ENCODE data around the gene CNTNAP2.

Gene CNTNAP2

DNA sequence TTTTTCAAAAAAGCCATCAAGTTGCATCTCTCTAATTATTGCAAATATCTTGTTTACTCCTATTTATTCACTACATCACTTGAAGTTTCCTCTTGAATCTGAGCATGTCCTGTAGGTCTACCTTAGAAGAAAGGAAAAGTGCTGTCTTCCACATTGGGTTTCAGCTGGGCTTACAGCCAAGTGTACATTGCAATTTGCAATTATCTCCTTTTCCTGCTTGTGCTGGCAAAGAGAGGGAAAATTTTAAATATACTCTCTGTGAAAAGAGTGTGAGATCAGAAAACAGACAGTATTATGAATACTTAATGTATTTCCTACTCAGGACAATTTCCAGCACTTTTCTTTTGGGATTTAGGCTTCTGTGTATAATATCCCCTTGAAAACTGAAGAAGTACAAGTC, 839.7 kb downstream of the CNTNAP2 start:
- TF ChIP-seq, protein P1, sequence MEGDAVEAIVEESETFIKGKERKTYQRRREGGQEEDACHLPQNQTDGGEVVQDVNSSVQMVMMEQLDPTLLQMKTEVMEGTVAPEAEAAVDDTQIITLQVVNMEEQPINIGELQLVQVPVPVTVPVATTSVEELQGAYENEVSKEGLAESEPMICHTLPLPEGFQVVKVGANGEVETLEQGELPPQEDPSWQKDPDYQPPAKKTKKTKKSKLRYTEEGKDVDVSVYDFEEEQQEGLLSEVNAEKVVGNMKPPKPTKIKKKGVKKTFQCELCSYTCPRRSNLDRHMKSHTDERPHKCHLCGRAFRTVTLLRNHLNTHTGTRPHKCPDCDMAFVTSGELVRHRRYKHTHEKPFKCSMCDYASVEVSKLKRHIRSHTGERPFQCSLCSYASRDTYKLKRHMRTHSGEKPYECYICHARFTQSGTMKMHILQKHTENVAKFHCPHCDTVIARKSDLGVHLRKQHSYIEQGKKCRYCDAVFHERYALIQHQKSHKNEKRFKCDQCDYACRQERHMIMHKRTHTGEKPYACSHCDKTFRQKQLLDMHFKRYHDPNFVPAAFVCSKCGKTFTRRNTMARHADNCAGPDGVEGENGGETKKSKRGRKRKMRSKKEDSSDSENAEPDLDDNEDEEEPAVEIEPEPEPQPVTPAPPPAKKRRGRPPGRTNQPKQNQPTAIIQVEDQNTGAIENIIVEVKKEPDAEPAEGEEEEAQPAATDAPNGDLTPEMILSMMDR (IDR thresholded peaks at IDR 0.05; ENCODE audit: low read depth, low read length, missing control alignments), result no peak
- DNase-seq (ENCODE audit: extremely low read depth, low read depth), result no peak

DNA sequence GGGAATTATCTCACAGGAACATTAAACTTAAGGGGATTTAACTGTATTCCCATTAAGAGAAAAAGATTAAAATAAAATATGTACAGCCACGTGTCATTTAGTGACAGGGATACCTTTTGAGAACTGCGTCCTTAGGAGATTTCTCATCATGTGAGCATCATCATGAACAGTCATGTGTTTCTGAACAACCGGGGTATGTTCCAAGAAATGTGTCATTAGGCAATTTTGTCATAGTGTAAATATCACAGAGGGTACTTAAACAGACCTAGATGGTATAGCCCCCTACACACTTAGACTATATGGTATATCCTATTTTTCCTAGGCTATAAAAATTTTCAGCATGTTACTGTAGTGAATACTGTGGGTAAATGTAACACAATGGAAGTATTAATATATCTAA, 840.3 kb downstream of the CNTNAP2 start:
- H3K4me3 ChIP-seq (replicated peaks; ENCODE audit: low read depth, low read length), result no peak overlapping the region
- TF ChIP-seq, protein P1 (IDR thresholded peaks at IDR 0.05; ENCODE audit: low read depth, low read length, missing control alignments), result no peak
- DNase-seq (ENCODE audit: extremely low read depth, low read depth), result no peak

More for the DNA sequence above, 839.7 kb downstream of the CNTNAP2 start:
- H3K4me3 ChIP-seq (replicated peaks; ENCODE audit: low read depth, low read length), result no peak overlapping the region

DNA sequence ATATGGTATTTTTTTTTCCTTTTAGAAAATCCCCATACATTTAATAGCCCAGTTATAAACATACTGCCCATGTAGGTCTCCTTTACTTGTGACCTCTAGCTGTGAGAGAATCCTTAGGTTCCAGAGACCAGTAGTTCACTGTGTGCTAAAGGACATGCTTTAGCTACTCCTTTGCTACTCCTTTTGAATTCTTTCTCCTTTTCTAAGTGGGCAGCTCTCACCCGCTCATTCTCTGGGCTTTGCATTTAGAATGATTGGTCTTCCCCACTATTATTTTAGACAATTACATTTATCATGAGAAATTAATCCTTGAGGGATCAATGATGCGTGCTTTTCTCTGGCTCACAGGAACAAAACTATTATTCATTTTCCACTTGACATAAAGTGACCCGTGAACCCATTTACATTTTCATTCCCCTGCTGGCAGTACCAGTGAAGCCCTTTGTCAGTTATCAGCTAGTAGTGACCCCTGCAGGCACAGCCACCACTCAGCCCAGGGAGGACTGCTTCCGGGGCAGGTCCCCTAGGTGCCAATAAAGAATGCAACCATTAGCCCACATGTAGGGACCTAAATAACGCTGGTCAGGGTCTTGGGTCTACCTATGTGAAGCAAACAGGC, 844.3 kb downstream of the CNTNAP2 start:
- H3K4me3 ChIP-seq (replicated peaks; ENCODE audit: low read depth, low read length), result no peak overlapping the region
- TF ChIP-seq, protein P1 (IDR thresholded peaks at IDR 0.05; ENCODE audit: low read depth, low read length, missing control alignments), result no peak
- no peak for DNase-seq (ENCODE audit: extremely low read depth, low read depth)

DNA sequence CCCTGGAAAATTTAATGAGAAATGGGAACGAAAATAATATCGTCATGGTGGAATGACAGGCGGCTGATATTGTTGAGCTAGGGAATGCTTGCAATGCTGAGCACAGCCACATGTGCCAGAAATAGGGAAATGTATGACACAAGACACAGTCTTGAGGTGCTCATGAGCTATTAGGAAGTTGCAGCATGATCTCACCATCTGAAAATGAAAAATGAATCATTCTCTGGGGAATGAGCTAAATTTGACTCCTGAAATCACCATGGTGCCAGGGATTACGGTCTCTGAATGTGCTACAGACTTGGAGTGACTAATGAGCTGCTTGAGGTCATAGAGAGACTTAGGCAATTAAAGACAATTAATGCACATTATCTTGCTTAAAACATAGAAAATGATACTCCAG, 845.0 kb downstream of the CNTNAP2 start:
- DNase-seq (ENCODE audit: extremely low read depth, low read depth), result no peak
- no peak overlapping the region for H3K4me3 ChIP-seq (replicated peaks; ENCODE audit: low read depth, low read length)
- TF ChIP-seq, protein P1 (IDR thresholded peaks at IDR 0.05; ENCODE audit: low read depth, low read length, missing control alignments), result no peak

DNA sequence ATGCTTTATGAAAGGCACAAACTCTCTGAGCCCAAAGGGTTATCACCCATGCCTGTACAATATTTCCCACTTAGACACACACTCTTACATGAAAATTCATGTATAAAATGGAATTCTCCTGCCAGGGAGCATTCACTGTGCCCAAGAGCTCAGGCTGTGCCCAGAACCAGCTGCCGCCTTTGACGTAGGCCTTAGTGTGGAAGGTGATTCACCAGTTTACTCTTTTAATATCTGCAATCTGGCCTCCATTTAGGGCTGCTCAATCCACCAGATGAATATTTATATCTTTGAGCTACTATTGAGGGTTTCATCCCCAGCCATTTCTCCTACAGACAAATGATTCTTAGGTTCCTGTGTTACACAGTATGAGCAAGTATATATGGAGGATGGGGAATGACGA, 849.7 kb downstream of the CNTNAP2 start:
- TF ChIP-seq, protein P1 (IDR thresholded peaks at IDR 0.05; ENCODE audit: low read depth, low read length, missing control alignments), result no peak
- no peak overlapping the region for H3K4me3 ChIP-seq (replicated peaks; ENCODE audit: low read depth, low read length)
- no peak for DNase-seq (ENCODE audit: extremely low read depth, low read depth)

DNA sequence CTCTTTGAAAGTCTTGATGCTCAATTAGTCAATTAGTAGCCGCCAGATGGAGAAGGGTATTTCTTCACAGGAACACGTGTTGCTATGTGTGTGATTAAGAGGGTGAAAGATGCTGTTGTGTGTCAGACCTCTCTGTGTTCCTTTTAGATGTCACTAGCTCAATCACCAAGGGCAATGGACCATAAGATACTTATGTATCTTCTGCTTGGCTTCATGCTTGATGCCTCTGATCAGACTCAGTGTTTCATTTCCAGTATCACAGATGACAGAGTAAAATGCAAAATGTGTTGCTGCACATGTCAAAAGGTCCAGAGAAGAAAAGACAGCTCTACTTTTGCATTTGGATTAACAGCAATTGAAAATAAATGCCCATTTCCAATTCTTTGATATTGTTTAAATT, 865.9 kb downstream of the CNTNAP2 start:
- TF ChIP-seq, protein P1 (IDR thresholded peaks at IDR 0.05; ENCODE audit: low read depth, low read length, missing control alignments), result no peak
- H3K4me3 ChIP-seq (replicated peaks; ENCODE audit: low read depth, low read length), result no peak overlapping the region
- no peak for DNase-seq (ENCODE audit: extremely low read depth, low read depth)

DNA sequence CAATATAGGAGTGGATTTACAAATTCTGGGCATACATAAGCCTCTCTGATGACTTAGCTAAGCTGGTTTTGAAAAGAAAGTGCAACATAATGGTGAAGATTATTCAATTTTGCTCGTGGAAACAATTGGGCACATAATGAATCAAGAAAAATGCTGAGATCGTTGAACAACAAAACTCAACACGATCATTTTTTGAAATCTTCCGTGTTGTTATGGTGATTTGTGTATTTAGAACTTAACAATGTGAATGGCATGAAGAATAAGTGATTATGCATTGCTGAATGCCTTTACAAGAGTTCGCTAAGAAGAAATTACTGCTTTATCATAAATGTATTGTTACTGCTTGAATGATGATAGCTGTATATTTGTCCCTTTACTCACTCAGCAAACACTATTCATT, 875.0 kb downstream of the CNTNAP2 start:
- TF ChIP-seq, protein P1 (IDR thresholded peaks at IDR 0.05; ENCODE audit: low read depth, low read length, missing control alignments), result no peak
- H3K4me3 ChIP-seq (replicated peaks; ENCODE audit: low read depth, low read length), result no peak overlapping the region
- no peak for DNase-seq (ENCODE audit: extremely low read depth, low read depth)
